HCT116 (cell line): ENCODE results near the gene RMI2. TPM values are rescaled to one million over a fixed set of nuclear protein-coding genes. Genes with fewer than 3 reads are reported as not detected.

Source experiments
- ATAC-seq: fragments of 200-7000 bp; cut with Tn5 transposase; 2 replicates; pipeline ENCODE4 v1.9.1; 2020; ENCODE audit warnings: mild to moderate bottlenecking, moderate library complexity
- BruUV-seq: library from RNA; stranded (reverse); fragments of 400-500 nt; replicated peaks from 2 replicates; lab custom pipeline; 2021; lab: Mats Ljungman, UMichigan
- CTCF ChIA-PET: fragments of 300-600 bp; sonication (Branson Sonifier 250); formaldehyde crosslinking; loops from one replicate; lab custom pipeline; 2021; ENCODE audit warnings: antibody characterized with exemption; lab: Charles Lee
- POLR2A ChIA-PET: fragments of 300-600, 350-600 bp; sonication (Branson Sonifier 250); formaldehyde crosslinking; loops from one replicate; lab custom pipeline; 2021; ENCODE audit warnings: antibody characterized with exemption; lab: Charles Lee
- RAD21 ChIA-PET, 2 experiments: fragments of 300-600 bp; sonication (Branson Sonifier 250); formaldehyde crosslinking; loops; one replicate each; lab custom pipeline; 2023; ENCODE audit warnings: low total read pairs in 2 of 2; ENCODE audit not compliant: uncharacterized antibody in 2 of 2, unreplicated experiment in 2 of 2, low non-redundant PET in 1 of 2; lab: Charles Lee
- DNase-seq: peaks from one replicate; pipeline ENCODE4 v3.0.0-alpha.2; 2010; ENCODE audit warnings: low read depth, low spot score
- H2AFZ ChIP-seq: fragments of 200-600 bp; shearing (Covaris generic), sonication (generic); 2 replicates; pipeline ENCODE4 v1.6.1; 2017; ENCODE audit warnings: low read depth, mixed run types, mixed read lengths, antibody characterized with exemption, low read length; ENCODE audit not compliant: poor library complexity, severe bottlenecking
- H3K27ac ChIP-seq: 2 replicates; pipeline ENCODE4 v1.5.1; 2012; ENCODE audit warnings: low read depth, low read length
- H3K27me3 ChIP-seq: fragments of 200-600 bp; sonication (generic); 2 replicates; pipeline ENCODE4 v1.6.1; 2016; ENCODE audit warnings: mixed run types, low read length, mixed read lengths; ENCODE audit not compliant: insufficient read depth
- H3K36me3 ChIP-seq, 2 experiments: fragments of 200-500 bp in 1 of 2; fragments of 200-600 bp in 1 of 2; sonication (Bioruptor generic) in 1 of 2; sonication (generic) in 1 of 2; 2 replicates each; pipeline versions ENCODE4 v1.5.1 to v1.6.1; 2014 to 2016; ENCODE audit warnings: low read length in 2 of 2, inconsistent platforms in 1 of 2, mixed read lengths in 1 of 2, mixed run types in 1 of 2; ENCODE audit not compliant: insufficient read depth in 2 of 2, control insufficient read depth in 1 of 2
- H3K4me1 ChIP-seq, 2 experiments: fragments of 200-600 bp in 1 of 2; sonication (generic) in 1 of 2; 2 replicates each; pipeline versions ENCODE4 v1.5.1 to v1.6.1; 2012 to 2017; ENCODE audit warnings: low read length in 2 of 2, inconsistent platforms in 1 of 2, mild to moderate bottlenecking in 1 of 2, mixed read lengths in 1 of 2, mixed run types in 1 of 2, moderate library complexity in 1 of 2; ENCODE audit not compliant: insufficient read depth in 2 of 2, control insufficient read depth in 1 of 2
- H3K4me2 ChIP-seq: fragments of 200-600 bp; sonication (generic); 2 replicates; pipeline ENCODE4 v1.6.1; 2017; ENCODE audit warnings: mixed run types, low read length, mixed read lengths
- H3K4me3 ChIP-seq, 2 experiments: fragments of 200-600 bp in 1 of 2; sonication (generic) in 1 of 2; replicated peaks in 1 of 2; 2 replicates each; pipeline ENCODE4 v1.5.1; 2011 to 2016; ENCODE audit warnings: low read length in 2 of 2, control low read depth in 1 of 2, low read depth in 1 of 2, mild to moderate bottlenecking in 1 of 2, mixed read lengths in 1 of 2, mixed run types in 1 of 2
- H3K79me2 ChIP-seq: fragments of 200-600 bp; sonication (generic); 2 replicates; pipeline ENCODE4 v1.6.1; 2017; ENCODE audit warnings: mild to moderate bottlenecking, mixed run types, low read length, moderate library complexity, mixed read lengths; ENCODE audit not compliant: insufficient read depth
- H3K9ac ChIP-seq: fragments of 200-600 bp; sonication (generic); 2 replicates; pipeline ENCODE4 v1.6.1; 2016; ENCODE audit warnings: low read length, mixed read lengths
- H3K9me2 ChIP-seq: fragments of 200-600 bp; sonication (generic), shearing (Covaris generic); 2 replicates; pipeline ENCODE4 v1.6.1; 2017; ENCODE audit warnings: mixed run types, mild to moderate bottlenecking, moderate library complexity; ENCODE audit not compliant: insufficient read depth
- H3K9me3 ChIP-seq, 2 experiments: fragments of 200-500 bp in 1 of 2; fragments of 200-600 bp in 1 of 2; sonication (Bioruptor generic) in 1 of 2; sonication (generic) in 1 of 2; 2 replicates each; pipeline ENCODE4 v1.6.1; 2014 to 2017; ENCODE audit warnings: low read length in 2 of 2, mixed read lengths in 2 of 2, inconsistent platforms in 1 of 2, low read depth in 1 of 2, mild to moderate bottlenecking in 1 of 2, mixed run types in 1 of 2, moderate library complexity in 1 of 2; ENCODE audit not compliant: control insufficient read depth in 1 of 2, insufficient read depth in 1 of 2
- H4K20me1 ChIP-seq: fragments of 200-600 bp; sonication (generic), shearing (Covaris generic); 2 replicates; pipeline ENCODE4 v1.6.1; 2017; ENCODE audit warnings: mixed run types, mild to moderate bottlenecking, moderate library complexity; ENCODE audit not compliant: insufficient read depth
- ATF3 ChIP-seq: IDR thresholded peaks from 2 replicates; pipeline ENCODE4 v1.6.1; 2012
- CBX3 ChIP-seq: IDR thresholded peaks from 2 replicates; pipeline ENCODE4 v1.6.1; 2012; ENCODE audit warnings: low read depth
- EGR1 ChIP-seq: IDR thresholded peaks from 2 replicates; pipeline ENCODE4 v1.6.1; 2012; ENCODE audit warnings: low read depth
- EZH2 ChIP-seq: fragments of 200-600 bp; sonication (generic); IDR thresholded peaks from 2 replicates; pipeline ENCODE4 v1.6.1; 2017; ENCODE audit warnings: antibody characterized with exemption, mixed run types
- POLR2A ChIP-seq: IDR thresholded peaks from 2 replicates; pipeline ENCODE4 v1.7.0; 2011; ENCODE audit warnings: borderline replicate concordance; ENCODE audit not compliant: insufficient read depth, insufficient read length; ENCODE audit errors: extremely low read depth
- SP1 ChIP-seq: IDR thresholded peaks from 2 replicates; pipeline ENCODE4 v1.6.1; 2012; ENCODE audit warnings: low read depth
- SRF ChIP-seq: IDR thresholded peaks from 2 replicates; pipeline ENCODE4 v1.6.1; 2012; ENCODE audit warnings: low read depth
- TCF7L2 ChIP-seq: IDR thresholded peaks from 2 replicates; pipeline ENCODE4 v1.7.0; 2011; ENCODE audit warnings: borderline replicate concordance, inconsistent platforms; ENCODE audit not compliant: insufficient read depth, insufficient read length; ENCODE audit errors: extremely low read depth
- YY1 ChIP-seq: IDR thresholded peaks from 2 replicates; pipeline ENCODE4 v1.6.1; 2011; ENCODE audit warnings: low read length, low read depth, moderate library complexity, mild to moderate bottlenecking; ENCODE audit not compliant: insufficient replicate concordance; ENCODE audit errors: extremely low read depth
- ZNF274 ChIP-seq: fragments of 200-500 bp; sonication (Bioruptor generic); IDR thresholded peaks from 2 replicates; pipeline ENCODE4 v1.6.1; 2014; ENCODE audit warnings: mild to moderate bottlenecking, low read depth, low read length, inconsistent platforms
- intact Hi-C: fragments of 100-400 bp; cut with micrococcal nuclease; formaldehyde crosslinking; loops from 2 replicates; pipeline ENCODE4 v1.10.0; 2022
- total RNA-seq: library from RNA; stranded (reverse); gene quantifications from one replicate; pipeline ENCODE4 v1.2.1, GENCODE V29; 2021; ENCODE audit not compliant: unreplicated experiment
- TF ChIP-seq, protein P1 (sequence below), 3 experiments: fragments of 200-600 bp in 1 of 3; sonication (generic) in 1 of 3; IDR thresholded peaks in 2 of 3; conservative IDR thresholded peaks in 1 of 3; 2 replicates each; pipeline ENCODE4 v1.5.1; 2012 to 2017; ENCODE audit warnings: low read depth in 2 of 3, low read length in 2 of 3, antibody characterized with exemption in 1 of 3, borderline replicate concordance in 1 of 3, control low read depth in 1 of 3, mild to moderate bottlenecking in 1 of 3, mixed read lengths in 1 of 3, mixed run types in 1 of 3, moderate library complexity in 1 of 3; ENCODE audit not compliant: insufficient read depth in 1 of 3
- TF ChIP-seq, protein P2 (sequence below): IDR thresholded peaks from 2 replicates; pipeline ENCODE4 v1.6.1; 2011; ENCODE audit warnings: mild to moderate bottlenecking, low read length, moderate library complexity; ENCODE audit not compliant: insufficient replicate concordance; ENCODE audit errors: extremely low read depth

RMI2 gene
- total RNA-seq, 1 experiment from 2014 or later = 19.9 TPM

DNA sequence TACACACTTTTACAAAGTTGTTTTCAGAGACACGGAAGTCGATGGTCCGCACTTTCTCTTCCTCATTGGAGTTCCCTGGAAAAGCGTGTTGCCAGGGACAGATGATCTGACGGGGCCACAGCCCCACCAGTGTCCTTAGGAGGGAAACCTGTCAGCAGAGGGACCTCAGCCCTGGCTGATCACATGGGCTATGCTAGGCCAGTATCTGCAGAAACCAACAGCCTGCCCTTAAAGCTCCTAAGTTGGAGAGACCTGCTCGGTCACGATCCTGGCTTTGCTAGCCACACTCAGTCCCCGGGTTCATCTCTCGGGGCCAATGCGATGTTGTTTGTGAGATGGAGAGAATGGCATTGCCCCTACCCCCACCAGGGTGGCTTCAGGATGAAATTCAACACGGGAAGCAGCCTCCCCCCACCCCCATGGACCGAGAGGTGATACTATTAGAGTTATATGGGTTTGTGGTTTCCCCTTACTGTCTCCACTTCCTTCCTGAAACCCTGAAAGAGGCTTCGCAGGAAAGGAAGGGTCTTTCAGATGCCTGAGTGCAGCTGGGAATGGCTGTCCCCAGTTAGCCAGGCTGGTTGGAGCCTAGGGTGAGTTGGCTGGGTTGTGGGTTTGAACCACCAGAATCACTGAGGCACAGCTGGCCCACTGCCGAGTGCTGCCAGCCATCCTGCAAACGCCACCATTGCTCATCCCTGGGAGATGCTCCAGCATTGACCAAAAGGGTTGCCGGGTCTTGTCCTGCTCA, 16.6 kb downstream of the RMI2 start:
- TF ChIP-seq ATF3 = no peak
- 0 out of 2 replicates have a peak, but pooled peaks have one; percentile 15 for TF ChIP-seq SP1
- H3K36me3 ChIP-seq = no peaks in the 10 kb centered on the region
- no peaks in the 10 kb centered on the region for H3K9me3 ChIP-seq
- intact Hi-C loops = no loop called here
- ChIA-PET POLR2A (no interaction called here), RAD21 (no interaction called here), CTCF (no interaction called here)
- no peaks in the 10 kb centered on the region for H3K27me3 ChIP-seq
- ATAC-seq = no peak
- H3K27ac ChIP-seq = no peak overlapping the region
- no peaks in the 10 kb centered on the region for H3K9me2 ChIP-seq
- no peak overlapping the region for H3K4me3 ChIP-seq
- H3K9ac ChIP-seq = no peak overlapping the region
- BruUV-seq = no TSS peak
- peaks cover 38 to 69% of the 10 kb centered on the region in 2 experiments for H3K4me1 ChIP-seq
- H3K4me2 ChIP-seq = peak overlapping the region; percentile 25; the same call in 1 of the 2 replicates
- no peaks in the 10 kb centered on the region for H4K20me1 ChIP-seq
- DNase-seq = no peak
- H2AFZ ChIP-seq = no peak overlapping the region
- H3K79me2 ChIP-seq = no peaks in the 10 kb centered on the region

DNA sequence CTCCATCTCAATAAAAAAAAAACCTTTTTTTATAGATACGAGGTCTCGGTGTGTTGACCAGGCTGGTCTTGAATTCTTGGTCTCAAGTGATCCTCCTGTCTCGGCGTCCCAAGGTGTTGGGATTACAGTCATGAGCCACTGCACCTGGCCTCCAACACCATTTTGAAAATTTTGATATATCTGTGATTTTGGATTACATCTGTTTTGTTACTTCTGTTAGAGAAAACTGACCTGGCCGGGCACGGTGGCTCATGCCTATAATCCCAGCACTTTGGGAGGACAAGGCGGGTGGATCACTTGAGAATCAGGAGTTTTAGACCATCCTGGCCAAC, 18.6 kb downstream of the RMI2 start:
- no peak overlapping the region for H2AFZ ChIP-seq
- no peak overlapping the region for H3K27ac ChIP-seq
- no peaks in the 10 kb centered on the region for H3K36me3 ChIP-seq
- ChIA-PET RAD21 (no interaction called here), CTCF (interaction anchor here (1.2 kb wide), 1 partner anchor 8 kb away, joined by 8 read pairs; no protein-coding TSS in a partner anchor), POLR2A (no interaction called here)
- intact Hi-C loops = no loop called here
- H4K20me1 ChIP-seq = no peaks in the 10 kb centered on the region
- ATAC-seq (no peak), DNase-seq (no peak)
- no peaks in the 10 kb centered on the region for H3K9me3 ChIP-seq
- H3K4me1 ChIP-seq = peaks cover 22 to 49% of the 10 kb centered on the region in 2 experiments
- H3K9me2 ChIP-seq = no peaks in the 10 kb centered on the region
- H3K4me3 ChIP-seq = no peak overlapping the region
- H3K9ac ChIP-seq = no peak overlapping the region
- BruUV-seq = no TSS peak
- no peaks in the 10 kb centered on the region for H3K79me2 ChIP-seq
- no peak overlapping the region for H3K4me2 ChIP-seq
- no peaks in the 10 kb centered on the region for H3K27me3 ChIP-seq
- TF ChIP-seq ZNF274 (no peak), EGR1 (no peak), YY1 (no peak), CBX3 (no peak), EZH2 (no peak), SP1 (no peak), SRF (no peak), TCF7L2 (no peak), ATF3 (no peak), POLR2A (no peak)
- TF ChIP-seq, protein P1, sequence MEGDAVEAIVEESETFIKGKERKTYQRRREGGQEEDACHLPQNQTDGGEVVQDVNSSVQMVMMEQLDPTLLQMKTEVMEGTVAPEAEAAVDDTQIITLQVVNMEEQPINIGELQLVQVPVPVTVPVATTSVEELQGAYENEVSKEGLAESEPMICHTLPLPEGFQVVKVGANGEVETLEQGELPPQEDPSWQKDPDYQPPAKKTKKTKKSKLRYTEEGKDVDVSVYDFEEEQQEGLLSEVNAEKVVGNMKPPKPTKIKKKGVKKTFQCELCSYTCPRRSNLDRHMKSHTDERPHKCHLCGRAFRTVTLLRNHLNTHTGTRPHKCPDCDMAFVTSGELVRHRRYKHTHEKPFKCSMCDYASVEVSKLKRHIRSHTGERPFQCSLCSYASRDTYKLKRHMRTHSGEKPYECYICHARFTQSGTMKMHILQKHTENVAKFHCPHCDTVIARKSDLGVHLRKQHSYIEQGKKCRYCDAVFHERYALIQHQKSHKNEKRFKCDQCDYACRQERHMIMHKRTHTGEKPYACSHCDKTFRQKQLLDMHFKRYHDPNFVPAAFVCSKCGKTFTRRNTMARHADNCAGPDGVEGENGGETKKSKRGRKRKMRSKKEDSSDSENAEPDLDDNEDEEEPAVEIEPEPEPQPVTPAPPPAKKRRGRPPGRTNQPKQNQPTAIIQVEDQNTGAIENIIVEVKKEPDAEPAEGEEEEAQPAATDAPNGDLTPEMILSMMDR (IDR thresholded peaks at IDR 0.05 in 2 of 3, conservative IDR thresholded peaks at IDR 0.05 in 1 of 3; ENCODE audit: borderline replicate concordance in 1 of 3, insufficient read depth in 1 of 3, low read depth in 2 of 3, low read length in 2 of 3) = no peak
- TF ChIP-seq, protein P2, sequence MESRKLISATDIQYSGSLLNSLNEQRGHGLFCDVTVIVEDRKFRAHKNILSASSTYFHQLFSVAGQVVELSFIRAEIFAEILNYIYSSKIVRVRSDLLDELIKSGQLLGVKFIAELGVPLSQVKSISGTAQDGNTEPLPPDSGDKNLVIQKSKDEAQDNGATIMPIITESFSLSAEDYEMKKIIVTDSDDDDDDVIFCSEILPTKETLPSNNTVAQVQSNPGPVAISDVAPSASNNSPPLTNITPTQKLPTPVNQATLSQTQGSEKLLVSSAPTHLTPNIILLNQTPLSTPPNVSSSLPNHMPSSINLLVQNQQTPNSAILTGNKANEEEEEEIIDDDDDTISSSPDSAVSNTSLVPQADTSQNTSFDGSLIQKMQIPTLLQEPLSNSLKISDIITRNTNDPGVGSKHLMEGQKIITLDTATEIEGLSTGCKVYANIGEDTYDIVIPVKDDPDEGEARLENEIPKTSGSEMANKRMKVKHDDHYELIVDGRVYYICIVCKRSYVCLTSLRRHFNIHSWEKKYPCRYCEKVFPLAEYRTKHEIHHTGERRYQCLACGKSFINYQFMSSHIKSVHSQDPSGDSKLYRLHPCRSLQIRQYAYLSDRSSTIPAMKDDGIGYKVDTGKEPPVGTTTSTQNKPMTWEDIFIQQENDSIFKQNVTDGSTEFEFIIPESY = no peak
